Ovary (tissue), 9 donors: ENCODE results near the gene MME. TPM values are rescaled to one million over a fixed set of nuclear protein-coding genes. Genes with fewer than 3 reads are reported as not detected.
"Not testable (repeated sequence)": the region's sequence is repeated elsewhere in the genome, so short reads cannot be mapped to it uniquely, and the experiment has no call there.

ENCODE experiments used
- DNase-seq, 5 donors: peaks; one replicate each; pipeline ENCODE4 v3.0.0-alpha.2; 2019 to 2020
- H3K27ac ChIP-seq, 2 donors: fragments of 200-600 bp; one replicate each; pipeline versions ENCODE4 v1.5.1 to v1.8.0; 2019 to 2022
- H3K27me3 ChIP-seq: fragments of 200-600 bp; one replicate; pipeline ENCODE4 v1.8.0; 2022
- H3K36me3 ChIP-seq: fragments of 200-600 bp; sonication (generic); one replicate; pipeline ENCODE4 v1.5.1; 2019
- H3K4me1 ChIP-seq: one replicate; pipeline ENCODE4 v1.8.1; 2013; ENCODE audit warnings: mild to moderate bottlenecking, moderate library complexity; ENCODE audit not compliant: insufficient read depth
- H3K4me3 ChIP-seq: fragments of 200-600 bp; sonication (generic); one replicate; pipeline ENCODE4 v1.5.1; 2017
- H3K9me3 ChIP-seq, 2 donors: fragments of 200-600 bp in 1 of 2; sonication (generic) in 1 of 2; one replicate each; pipeline versions ENCODE4 v1.5.1 to v1.8.1; 2013 to 2019; ENCODE audit warnings: mild to moderate bottlenecking in 1 of 2, moderate library complexity in 1 of 2
- CTCF ChIP-seq, 3 donors: fragments of 450-650 bp in 2 of 3; fragments of 200-600 bp in 1 of 3; IDR thresholded peaks; one replicate each; pipeline versions ENCODE4 v1.5.1 to v1.8.0; 2016 to 2022; ENCODE audit warnings: antibody characterized with exemption in 3 of 3, mild to moderate bottlenecking in 1 of 3
- EP300 ChIP-seq: sonication (generic); formaldehyde crosslinking; IDR thresholded peaks from one replicate; pipeline ENCODE4 v1.6.1; 2017; ENCODE audit warnings: antibody characterized with exemption
- POLR2A ChIP-seq: fragments of 450-650 bp; IDR thresholded peaks from one replicate; pipeline ENCODE4 v1.6.1; 2017; ENCODE audit warnings: antibody characterized with exemption, mild to moderate bottlenecking, moderate library complexity
- WGBS, 3 donors: extraction: QIAGEN DNeasy Blood & Tissue Kit in 1 of 3; methylation state at CpG; one replicate each; pipeline versions ENCODE4 v1.1.5 to v1.1.7; 2013 to 2017; 5-methylcytosine and 5-hydroxymethylcytosine counted together
- intact Hi-C, 4 donors: fragments of 100-400 bp; cut with DNase I; formaldehyde crosslinking; loops; one replicate each; pipeline versions ENCODE4 v1.11.0 to v1.15.1; 2022 to 2023
- polyA plus RNA-seq, 2 donors: library from polyadenylated mRNA; stranded (reverse); fragments of 200-250 nt in 1 of 2; fragments of 350-450 nt in 1 of 2; fragmentation: Illumina TruSeq in 1 of 2; extraction: RNeasy Lipid Tissue Mini Kit (QIAGEN cat#74804) in 1 of 2; gene quantifications; one replicate each; pipeline ENCODE4 v1.2.3, GENCODE V29; 2013 to 2014
- total RNA-seq, 7 donors: library from RNA; depleted of rRNA in 2 of 7; stranded (reverse); fragments of >200 nt in 2 of 7; fragmentation: NEBNext Ultra II Directional in 3 of 7; extraction: Animal tissue kit (Norgen Biotek cat#: 25700) in 3 of 7; gene quantifications; one replicate each; pipeline versions ENCODE4 v1.1.0 to v1.2.4, GENCODE V29; 2016 to 2023
- donor health status: DM: no; HTN: no; CAD: no; lungs with moderate emphysema.
- donor health status: DM: no; HTN: no; CAD: no.
- donor health status: Bipolar disorder and iron deficiency.
- donor health status: DM: yes; HTN: yes; CAD: no.
- donor health status: DM: no; HTN: no; CAD: no.
- donor health status: DM: yes; HTN: yes; CAD: no.

The MME gene
- total and polyA plus RNA-seq, 9 donors, result 0.56 to 3.1 (median 1.5) TPM

GRCh38 chr3:155208183-155208800 lies 128.2 kb downstream of the MME start:
- H3K4me3 ChIP-seq, result no peak overlapping the region
- DNase-seq, result no peak
- H3K27me3 ChIP-seq, result no peaks in the 10 kb centered on the region
- no peaks in the 10 kb centered on the region for H3K9me3 ChIP-seq
- no peak overlapping the region for H3K27ac ChIP-seq
- 80 to 88% (median 82%) methylated on average over 4 of the region's 4 CpGs for WGBS, 3 donors
- intact Hi-C loops, result no loop called here
- H3K36me3 ChIP-seq, result no peaks in the 10 kb centered on the region
- H3K4me1 ChIP-seq, result no peaks in the 10 kb centered on the region
- TF ChIP-seq CTCF (IDR thresholded peaks at IDR 0.05) (no peak), EP300 (no peak), POLR2A (no peak)

- Histone ChIP-seq H3K27me3 (no peaks in the 10 kb centered on the region), H3K36me3 (no peaks in the 10 kb centered on the region), H3K4me1 (no peaks in the 10 kb centered on the region), H3K9me3 (no peaks in the 10 kb centered on the region), H3K27ac (no peak overlapping the region), H3K4me3 (no peak overlapping the region)
- no peak for DNase-seq
- 65 to 72% (median 66%) methylated on average over 2 of the region's 2 CpGs for WGBS, 3 donors
- TF ChIP-seq EP300 (no peak), CTCF (IDR thresholded peaks at IDR 0.05) (no peak), POLR2A (no peak)
- intact Hi-C loops, result no loop called here
Measured at GRCh38 chr3:155210736-155211135, 130.6 kb downstream of the MME start.

GRCh38 chr3:155211266-155211665 lies 131.1 kb downstream of the MME start:
- intact Hi-C loops, result no loop called here
- H3K27ac ChIP-seq, result no peak overlapping the region

GRCh38 chr3:155211940-155212339 lies 131.8 kb downstream of the MME start:
- Histone ChIP-seq H3K9me3 (no peaks in the 10 kb centered on the region), H3K27ac (no peak overlapping the region), H3K4me1 (no peaks in the 10 kb centered on the region), H3K4me3 (no peak overlapping the region), H3K36me3 (no peaks in the 10 kb centered on the region), H3K27me3 (no peaks in the 10 kb centered on the region)
- intact Hi-C loops, result no loop called here
- TF ChIP-seq CTCF (IDR thresholded peaks at IDR 0.05) (no peak), POLR2A (no peak), EP300 (no peak)
- no peak for DNase-seq

More at GRCh38 chr3:155211266-155211665, 131.1 kb downstream of the MME start:
- H3K36me3 ChIP-seq, result no peaks in the 10 kb centered on the region
- TF ChIP-seq CTCF (IDR thresholded peaks at IDR 0.05), result no peak
- TF ChIP-seq POLR2A, result no peak
- TF ChIP-seq EP300, result no peak
- H3K4me1 ChIP-seq, result no peaks in the 10 kb centered on the region
- 2 to 4% (median 4%) methylated on average over 2 of the region's 2 CpGs for WGBS, 3 donors
- no peaks in the 10 kb centered on the region for H3K9me3 ChIP-seq
- no peak overlapping the region for H3K4me3 ChIP-seq
- no peak for DNase-seq
- H3K27me3 ChIP-seq, result no peaks in the 10 kb centered on the region

- 84 to 87% (median 85%) methylated on average over 3 of the region's 3 CpGs for WGBS, 3 donors
- intact Hi-C loops, H3K27me3 ChIP-seq, H3K9me3 ChIP-seq, H3K27ac ChIP-seq, H3K4me1 ChIP-seq, H3K36me3 ChIP-seq, H3K4me3 ChIP-seq, DNase-seq: not testable (repeated sequence)
Measured at GRCh38 chr3:155216007-155216406, 135.9 kb downstream of the MME start.
